HG02973 (cell line): ENCODE measurements around the gene NDUFA6.
A peak's percentile ranks its signal among the peaks of the same experiment; 100 is the strongest.
"Not testable (repeated sequence)": the region's sequence is repeated elsewhere in the genome, so short reads cannot be mapped to it uniquely, and the experiment has no call there.

ENCODE experiments used
- ATAC-seq: cut with Tn5 transposase; IDR thresholded peaks from one replicate; pipeline ENCODE4 v1.9.1; 2021; ENCODE audit warnings: moderate library complexity; ENCODE audit not compliant: unreplicated experiment

Gene NDUFA6

DNA sequence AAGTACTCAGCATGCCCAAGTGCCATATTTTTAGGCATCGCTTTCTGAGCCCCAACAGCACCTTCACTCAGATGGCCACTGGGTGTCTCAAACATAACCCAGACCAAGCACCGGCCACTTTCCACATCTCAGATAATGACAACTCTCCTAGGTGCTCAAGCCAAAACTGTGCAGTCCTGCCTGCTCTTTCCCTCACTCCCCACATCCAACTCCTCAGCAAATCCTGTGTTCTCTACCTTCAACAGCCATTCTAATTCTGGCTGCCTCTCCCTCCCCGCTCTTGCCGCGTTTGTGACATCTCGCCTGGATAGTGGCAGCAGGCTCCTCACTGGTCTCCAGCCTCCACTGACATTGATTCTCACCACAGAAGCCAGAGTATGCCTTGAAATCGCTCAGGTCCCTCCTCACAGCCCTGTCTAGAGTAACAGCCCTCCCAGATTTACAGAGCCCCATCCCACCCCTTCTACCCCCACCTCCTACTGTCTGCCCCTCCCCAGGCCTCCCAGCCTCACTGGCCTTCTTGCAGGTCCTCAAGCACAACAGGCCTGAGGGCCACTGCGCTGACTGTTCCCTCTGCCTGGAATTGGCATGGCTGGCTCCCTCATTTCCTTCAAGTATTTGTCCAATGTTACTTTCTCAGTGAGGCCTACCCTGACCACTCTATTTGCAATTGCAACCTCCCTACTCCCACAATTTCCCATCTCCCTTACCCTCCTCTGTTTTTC lies 17.8 kb downstream of the NDUFA6 start:
- ATAC-seq, result no peak

DNA sequence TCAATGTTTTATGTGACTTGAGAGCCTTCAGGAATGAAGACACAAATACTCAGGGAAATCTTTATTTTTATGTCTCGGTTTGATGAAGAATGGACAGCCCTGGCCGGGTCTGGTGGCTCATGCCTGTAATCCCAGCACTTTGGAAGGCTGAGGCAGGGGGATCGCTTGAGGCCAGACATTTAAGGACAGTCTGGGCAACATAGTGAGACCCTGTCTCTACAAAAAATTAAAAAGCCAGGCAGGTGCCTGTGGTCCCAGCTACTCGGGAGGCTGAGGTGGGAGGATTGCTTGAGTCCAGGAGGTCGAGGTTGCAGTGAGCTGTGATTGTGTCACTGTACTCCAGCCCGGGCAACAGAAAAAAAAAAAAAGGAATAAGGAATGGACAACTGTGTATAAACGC lies 19.1 kb downstream of the NDUFA6 start:
- not testable (repeated sequence) for ATAC-seq

DNA sequence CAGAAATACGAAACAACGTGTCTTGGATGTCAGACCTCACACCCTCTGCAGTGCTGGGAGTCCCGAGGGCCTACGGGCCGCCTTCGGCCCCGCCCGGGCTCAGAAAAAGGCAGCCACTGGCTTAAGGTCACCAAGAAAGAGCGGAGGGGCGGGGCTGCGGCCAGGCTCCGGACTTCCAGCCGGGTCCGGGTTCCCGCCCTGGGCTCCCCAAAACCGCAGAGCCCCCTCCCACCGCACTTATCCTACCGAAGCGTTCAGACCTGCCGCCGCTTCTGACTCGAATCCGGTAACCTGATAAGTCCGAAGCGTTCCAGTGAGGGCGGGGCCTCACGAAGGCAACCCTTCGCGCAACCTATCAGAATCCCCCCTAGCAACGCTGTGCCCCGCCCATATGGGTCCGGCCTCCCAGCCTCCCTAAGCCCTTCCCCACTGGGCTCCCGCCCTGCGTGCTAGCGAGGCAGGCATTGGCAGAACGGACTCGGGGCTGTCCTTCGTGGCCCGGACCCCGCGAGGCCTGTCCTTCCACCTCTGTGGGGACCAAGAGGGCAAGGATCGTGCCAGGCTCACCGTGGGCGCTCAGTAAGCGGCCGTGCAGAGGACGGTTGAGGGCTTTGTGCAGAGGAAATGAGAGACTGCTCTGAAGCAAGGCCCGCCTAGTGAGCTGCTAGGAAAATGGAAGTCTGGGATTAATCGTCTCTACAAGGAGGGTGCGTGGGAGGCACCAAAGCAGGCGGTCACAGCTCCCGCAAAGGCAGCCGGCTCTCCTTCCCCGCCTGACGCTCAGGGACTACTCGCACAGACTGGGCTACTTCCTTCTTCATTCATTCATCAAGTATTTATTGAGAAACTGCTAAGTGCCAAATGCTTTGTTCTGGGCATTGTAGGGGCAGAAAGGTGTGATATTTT lies 19.8 kb downstream of the NDUFA6 start, which contains the start of gene NAGA:
TSS of gene NAGA (minus strand) at position 296 of the 906 bp plus-strand sequence. CDS start 515 bp downstream, outside the sequence.
- ATAC-seq, result peak; percentile 81

DNA sequence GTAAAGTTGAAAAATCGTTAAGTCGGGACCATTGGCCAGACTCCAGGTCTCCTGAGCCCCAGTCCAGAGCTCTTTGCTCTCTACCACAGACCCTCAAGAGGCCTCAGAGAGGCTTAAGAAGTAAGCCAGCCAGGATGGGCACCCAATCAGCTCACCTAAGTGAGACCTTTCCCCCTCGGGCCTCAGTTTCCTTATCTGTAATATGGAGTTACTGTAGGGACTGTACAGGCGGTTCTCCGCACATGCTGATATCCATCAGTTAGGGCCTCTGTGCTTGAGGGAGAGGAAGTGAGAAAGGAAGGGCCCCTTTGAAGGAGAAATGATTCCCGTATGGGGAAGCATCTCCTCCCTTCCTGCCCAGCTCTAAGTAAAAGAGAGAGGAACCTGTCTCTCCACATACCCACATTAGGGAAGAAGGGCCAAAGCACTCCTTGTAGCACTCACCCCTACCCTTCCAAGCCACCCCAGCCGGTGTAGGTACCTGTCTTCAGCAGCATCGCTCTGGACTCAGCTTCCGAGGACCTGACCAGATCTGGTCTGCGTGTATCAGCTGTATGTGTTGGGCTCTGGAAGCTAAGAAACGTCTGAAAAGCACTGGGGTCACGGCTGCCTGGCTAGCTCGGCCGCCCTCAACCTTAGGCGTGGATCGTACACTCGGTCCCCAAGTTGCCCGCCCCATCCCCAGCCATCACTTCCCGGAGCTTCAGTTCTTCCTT lies 20.6 kb downstream of the NDUFA6 start:
- no peak for ATAC-seq

DNA sequence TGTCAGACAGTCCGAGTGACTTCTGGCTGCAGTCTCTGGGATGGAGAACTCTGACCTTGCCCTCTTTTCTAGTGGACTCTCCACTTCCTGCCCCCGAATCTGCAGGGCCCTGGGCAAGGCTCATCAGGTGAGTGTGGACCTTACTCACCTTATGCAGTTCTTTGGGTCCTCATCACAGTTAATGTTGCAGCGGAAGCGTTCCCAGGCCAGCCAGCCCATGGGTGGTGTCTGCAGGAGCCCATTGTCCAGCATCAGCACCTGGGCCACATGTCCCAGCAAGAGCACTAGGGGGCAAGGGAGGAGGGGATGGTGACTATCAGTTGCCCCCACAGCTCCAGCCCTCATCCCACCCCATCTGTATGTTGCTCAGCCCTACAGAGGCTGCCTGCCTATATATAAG lies 22.3 kb downstream of the NDUFA6 start:
- no peak for ATAC-seq

DNA sequence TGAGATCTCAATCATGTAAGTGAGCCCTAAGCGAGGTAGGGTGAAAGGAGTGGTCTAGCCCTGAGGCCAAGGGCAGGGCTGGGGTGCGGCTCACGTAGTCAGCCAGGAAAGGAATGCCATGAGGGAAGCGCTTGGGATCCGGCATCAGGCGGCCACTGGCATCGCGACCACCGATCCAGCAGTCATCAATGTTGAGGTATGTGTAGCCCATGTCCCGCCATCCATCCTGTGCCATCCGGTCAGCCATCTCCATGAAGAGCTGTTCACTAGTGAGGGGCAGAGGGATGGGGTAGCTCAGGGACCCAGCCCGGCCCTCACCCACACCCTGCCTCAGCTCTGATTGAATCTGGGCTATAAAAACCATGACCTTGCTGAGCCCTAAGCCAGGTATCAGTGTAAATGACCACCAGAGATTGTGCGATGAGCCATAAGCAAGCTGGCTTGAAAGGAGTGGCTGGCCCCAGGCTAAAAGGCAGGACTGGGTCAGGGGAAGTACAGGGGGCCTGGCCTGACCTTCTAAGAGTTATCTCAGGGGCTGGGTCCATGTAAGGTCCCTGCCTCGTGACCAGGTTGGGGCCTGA lies 22.8 kb downstream of the NDUFA6 start:
- ATAC-seq, result no peak

DNA sequence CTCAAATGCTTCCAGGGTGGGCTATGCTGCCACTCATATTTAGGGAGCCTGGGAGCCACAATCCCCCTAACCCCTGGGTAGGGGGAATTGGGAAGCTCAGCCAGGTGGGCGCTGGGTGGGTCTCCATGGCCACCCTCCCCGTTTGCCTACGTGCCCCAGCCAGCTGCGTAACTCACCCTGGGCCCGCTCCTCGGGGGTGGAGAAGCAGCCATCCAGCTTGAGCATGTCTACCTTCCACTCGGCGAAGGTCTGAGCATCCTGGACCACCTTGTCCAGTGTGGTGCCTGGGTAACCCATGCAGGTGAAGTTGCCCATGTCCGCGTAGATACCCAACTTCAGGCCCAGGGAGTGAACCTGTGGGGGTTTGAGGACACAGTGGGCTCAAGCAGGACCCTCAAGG lies 23.6 kb downstream of the NDUFA6 start:
- ATAC-seq, result no peak

DNA sequence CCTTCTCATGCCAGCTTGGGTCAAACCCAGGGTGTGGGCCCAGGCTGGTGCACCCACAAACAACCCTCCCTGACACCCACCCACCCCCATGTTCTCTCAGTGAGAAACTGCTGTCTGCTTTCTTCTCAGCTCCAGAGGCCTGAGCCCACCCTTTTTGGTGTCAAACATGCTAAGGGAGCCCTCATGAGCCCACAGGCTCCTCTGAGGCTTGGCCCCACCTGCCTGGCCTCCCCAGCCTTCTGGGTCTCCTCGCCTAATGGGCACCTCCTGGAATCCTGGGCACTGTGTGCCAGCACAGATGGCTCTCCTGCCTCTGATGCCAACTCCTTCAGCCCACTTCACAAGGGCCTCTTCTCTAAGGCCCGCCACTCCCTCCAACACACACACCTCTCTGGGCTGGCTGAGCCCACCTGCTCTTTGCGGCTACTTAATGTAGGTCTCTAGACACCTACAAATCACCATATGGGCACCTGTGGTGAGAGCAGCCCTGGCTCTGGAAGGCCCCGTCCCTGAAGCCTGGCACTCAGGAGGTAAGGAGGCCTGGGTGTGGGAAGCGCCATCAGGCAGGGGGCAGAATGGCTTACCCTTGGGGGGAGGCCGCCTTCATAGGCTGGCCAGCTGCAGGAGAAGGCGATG lies 24.3 kb downstream of the NDUFA6 start:
- no peak for ATAC-seq

DNA sequence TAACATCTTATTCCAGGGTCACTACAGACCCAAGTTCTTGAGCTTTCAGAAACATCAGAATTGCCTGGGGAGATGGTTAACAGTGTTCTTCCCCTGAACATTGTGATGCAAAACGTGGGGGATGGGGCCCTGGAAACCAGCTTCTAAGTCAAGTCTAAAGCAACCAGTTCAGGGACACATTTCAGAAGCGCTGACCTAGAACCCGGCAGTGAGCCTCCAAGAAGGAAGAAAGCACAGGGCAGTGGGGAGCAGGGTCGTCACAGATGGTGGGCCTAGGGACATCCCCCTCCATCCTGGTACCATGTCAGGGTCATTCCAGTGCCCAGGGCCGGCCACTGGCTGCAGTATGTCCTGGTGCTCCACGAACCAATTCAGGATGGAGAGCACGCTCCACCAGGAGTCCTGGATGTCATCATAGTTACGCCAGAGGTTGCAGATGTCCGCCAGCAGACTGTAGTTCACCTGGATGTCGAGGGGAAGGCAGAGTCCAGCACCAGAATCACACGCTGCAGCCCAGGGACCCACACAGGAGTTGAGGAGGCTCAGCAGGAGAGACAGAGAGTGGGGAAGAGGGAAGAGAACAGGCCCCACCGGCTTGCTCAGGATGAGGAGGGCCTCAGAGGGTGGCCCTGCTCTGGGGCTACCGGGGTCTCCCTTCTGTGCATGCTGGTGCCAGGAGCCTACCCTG lies 25.0 kb downstream of the NDUFA6 start:
- ATAC-seq, result no peak

DNA sequence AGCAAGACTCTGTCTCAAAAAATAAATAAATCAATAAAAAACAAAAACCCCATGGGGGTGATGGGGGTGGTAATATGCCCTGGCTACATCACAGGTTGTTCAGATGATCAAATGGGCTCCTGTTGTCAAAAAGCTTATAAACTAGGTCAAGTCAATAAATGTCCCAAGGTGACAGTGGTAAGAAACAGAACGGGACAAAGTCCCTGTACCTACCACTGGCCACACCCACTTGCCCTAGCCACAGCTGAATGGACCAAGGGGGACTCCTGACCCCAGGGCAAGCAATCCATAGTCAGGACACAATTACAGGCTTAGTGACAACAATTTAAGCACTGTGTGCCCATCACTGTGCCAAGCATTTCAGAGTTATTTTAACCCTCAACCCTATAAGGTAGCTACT lies 25.9 kb downstream of the NDUFA6 start:
- no peak for ATAC-seq

DNA sequence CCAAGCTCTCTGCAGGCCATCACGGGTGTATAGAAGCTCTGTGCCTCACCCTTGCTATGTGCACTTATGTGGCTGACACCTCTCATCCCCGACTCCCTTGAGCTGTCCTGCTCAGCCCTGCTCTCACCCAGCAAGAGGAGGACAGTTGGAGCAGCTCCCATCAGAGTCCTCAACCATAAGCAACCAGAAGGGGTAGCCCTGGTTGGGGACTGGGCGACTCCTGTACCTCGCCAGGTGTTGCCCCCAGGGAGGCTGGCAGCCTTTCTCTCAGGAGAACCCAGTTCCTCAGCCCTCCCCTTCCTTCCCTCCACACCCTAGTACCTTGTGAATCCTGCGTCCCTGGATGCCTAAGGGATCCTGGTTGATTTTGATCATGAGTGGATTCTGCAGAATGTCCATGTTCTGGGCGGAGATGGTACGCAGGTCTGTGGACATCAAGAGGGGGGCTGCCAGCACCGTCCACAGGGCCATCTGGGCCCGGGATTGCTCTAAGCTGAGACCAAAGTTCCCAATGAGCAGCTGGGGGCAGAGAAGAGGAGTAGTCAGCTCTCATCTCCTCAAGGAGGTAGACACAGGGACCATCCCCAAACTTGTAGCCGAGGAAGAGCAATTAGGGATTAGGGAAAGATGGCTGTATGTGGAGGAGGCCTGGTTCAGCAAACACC lies 27.9 kb downstream of the NDUFA6 start:
- no peak for ATAC-seq

DNA sequence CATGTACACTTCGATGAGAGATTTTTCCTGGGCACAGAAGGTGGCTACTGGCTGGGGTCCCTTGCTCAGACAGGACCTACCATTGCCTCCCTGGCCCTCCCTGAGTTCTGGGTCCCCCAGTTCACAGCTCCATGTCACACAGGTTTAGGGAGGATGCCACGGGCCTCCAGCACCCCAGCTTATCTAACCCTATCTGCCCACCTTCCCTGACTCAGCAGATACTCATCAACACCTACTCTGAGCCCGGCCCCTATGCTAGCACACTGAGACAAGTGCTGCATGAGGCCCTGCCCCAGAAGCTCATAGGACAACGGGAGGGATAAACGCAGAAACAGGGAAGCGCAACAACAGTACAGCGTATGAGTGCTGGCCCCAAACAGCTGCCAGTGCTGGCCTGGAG lies 29.5 kb downstream of the NDUFA6 start:
- no peak for ATAC-seq

DNA sequence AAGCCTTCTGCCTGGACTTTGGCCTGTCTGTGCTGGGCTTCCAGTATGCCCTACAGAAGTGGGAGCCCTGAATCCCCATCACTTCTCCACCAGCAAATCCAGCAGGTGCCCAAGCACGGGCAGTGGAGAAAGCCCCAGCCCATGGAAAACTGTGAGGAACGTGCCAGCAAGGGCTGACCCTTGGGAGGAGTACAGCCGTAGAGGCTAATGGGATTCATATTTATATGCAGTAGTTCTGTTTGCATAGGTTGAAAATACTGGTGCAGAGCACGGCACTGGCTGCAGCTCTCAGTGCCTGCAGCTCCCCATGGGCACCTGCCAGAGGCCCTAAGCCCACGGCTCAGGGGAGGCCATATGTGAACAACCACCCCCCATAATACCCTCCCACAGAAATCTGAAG lies 30.1 kb downstream of the NDUFA6 start:
- ATAC-seq, result no peak

DNA sequence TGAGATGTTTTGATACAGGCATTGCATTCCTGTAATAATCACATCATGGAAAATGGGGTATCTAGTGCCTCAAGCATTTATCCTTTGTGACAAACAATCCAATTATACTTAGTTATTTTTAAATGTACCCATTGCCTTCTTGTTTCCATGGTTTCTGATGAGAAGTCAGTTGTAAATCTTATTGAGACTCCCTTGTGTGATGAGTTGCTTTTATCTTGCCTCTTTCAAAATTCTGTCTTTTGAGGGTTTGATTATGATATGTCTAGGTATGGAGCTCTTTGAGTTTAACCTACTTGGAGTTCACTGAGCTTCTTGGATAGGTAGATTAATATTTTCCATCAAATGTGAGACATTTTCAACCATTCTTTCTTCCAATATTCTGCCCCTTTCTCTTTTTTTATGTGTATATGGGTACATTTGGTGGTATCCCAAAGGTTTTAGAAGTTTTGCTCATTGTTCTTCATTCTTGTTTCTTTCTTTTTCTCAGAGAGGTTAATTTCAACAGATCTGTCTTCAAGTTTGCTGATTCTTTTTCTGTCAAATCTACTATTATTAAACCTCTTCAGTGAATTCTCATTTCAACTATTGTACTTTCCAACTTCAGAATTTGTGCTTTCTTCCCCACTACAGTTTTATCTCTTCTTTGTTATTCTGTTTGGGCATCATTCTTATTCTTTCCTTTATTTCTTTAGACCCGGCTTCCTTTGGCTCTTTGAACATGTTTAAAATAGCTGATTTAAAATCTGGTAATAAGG lies 33.6 kb downstream of the NDUFA6 start:
- no peak for ATAC-seq

DNA sequence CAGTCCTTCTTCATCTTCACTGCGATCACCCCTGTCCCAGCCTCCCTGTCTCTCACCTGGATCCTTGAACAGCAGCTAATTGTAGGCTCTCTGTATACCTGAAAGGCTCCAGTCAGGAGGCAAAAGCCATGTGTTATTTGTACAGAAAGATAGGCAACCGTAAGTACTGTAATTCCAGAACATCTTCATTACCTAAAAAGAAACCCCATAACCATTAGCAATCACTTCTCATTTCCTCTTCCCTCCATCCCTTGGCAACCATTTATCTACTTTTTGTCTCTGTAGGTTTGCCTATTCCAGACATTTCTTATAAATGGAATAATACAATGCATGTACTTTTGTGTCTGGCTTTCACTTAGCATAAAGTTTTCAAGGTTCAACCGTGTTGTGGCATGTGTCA lies 37.8 kb downstream of the NDUFA6 start:
- no peak for ATAC-seq

DNA sequence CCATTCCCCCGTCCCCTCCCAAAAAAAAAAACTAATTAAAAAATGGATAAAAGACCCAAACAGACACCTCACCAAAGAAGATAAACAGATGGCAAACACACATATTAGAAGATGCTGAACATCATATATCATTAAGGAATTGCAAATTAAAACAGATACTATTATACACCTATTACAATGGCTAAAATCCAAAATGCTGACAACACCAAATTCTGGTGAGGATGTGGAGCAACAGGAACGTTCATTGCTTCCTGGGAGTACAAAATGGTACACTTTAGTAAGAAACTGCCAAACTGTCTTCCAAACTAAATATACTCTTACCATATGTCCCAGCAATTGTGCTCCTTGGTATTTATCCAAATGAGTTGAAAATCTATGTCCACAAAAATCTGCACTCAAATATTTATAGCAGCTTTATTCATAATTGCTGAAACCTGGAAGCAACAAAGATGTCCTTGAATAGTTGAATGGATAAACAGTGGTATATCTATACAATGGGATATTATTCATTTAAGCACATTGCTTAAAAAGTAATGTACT lies 39.9 kb downstream of the NDUFA6 start:
- ATAC-seq, result no peak

DNA sequence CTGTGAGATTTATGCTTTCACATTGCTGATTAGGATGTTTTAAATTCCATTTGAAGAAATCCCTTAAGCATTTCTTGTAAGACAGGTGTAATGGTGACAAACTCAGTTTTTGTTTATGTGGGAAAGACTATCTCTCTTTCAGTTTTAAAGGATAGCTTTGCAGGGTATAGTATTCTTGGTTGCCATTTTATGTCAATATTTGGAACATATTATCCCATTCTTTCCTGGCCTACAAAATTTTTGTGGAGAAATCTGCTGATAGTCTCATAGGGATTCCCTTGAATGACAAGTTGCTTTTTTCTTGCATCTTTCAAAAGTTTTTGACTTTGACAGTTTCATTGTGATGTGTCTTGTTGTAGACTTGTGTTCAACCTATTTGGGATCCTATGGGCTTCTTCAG lies 48.8 kb downstream of the NDUFA6 start:
- no peak for ATAC-seq

DNA sequence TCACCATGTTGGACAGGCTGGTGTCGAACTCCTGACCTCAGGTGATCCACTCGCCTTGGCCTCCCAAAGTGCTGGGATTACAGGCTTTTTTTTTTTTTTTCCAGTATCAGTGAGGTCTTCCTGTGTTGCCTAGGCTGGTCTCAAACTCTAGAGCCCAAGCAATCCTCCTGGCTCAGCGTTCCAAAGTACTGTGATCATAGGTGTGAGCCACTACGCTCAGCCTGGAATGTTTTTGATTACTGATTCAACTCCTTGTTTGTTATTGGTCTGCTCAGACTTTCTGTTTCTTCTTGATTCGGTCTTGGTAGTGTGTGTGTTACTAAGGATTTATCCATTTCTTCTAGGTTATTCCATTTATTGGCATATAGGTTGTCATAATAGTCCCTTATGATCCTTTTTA lies 51.3 kb downstream of the NDUFA6 start:
- ATAC-seq, result no peak
